Lower leg skin (tissue), 4 donors: ENCODE data around the gene PBXIP1. TPM values are rescaled to one million over a fixed set of nuclear protein-coding genes. Genes with fewer than 3 reads are reported as not detected.

ENCODE experiments used
- DNase-seq, 2 donors: peaks; one replicate each; pipeline ENCODE4 v3.0.0-alpha.2; 2019; ENCODE audit warnings: low spot score in 2 of 2
- H3K4me3 ChIP-seq: fragments of 200-600 bp; sonication (generic); 2 replicates; pipeline ENCODE4 v1.5.1; 2017; ENCODE audit warnings: mild to moderate bottlenecking, low read depth; ENCODE audit not compliant: poor library complexity, severe bottlenecking
- CTCF ChIP-seq, 3 donors: fragments of 450-650 bp; IDR thresholded peaks; one replicate each; pipeline ENCODE4 v1.5.1; 2016; ENCODE audit warnings: antibody characterized with exemption in 3 of 3, mild to moderate bottlenecking in 3 of 3, moderate library complexity in 2 of 3
- POLR2A ChIP-seq, 2 donors: fragments of 450-650 bp; IDR thresholded peaks; one replicate each; pipeline ENCODE4 v1.6.1; 2016 to 2017; ENCODE audit warnings: antibody characterized with exemption in 2 of 2, mild to moderate bottlenecking in 1 of 2, moderate library complexity in 1 of 2
- WGBS, 2 donors: methylation state at CpG; one replicate each; pipeline ENCODE4 v1.1.5; 2018; 5-methylcytosine and 5-hydroxymethylcytosine counted together
- intact Hi-C: fragments of 100-400 bp; cut with DNase I; formaldehyde crosslinking; loops from one replicate; pipeline ENCODE4 v1.15.0; 2023; ENCODE audit warnings: low total_unique reads
- total RNA-seq, 4 donors: library from RNA; depleted of rRNA; stranded (reverse); fragments of >200 nt; gene quantifications; one replicate each; pipeline ENCODE4 v1.1.0, GENCODE V29; 2016

The PBXIP1 gene
- total RNA-seq, 4 donors from 2014 or later, result 52.1 to 84.1 (median 63.7) TPM

GRCh38 chr1:154938604-154939399 lies 17.1 kb downstream of the PBXIP1 start:
- WGBS, 2 donors, result 88 to 90% methylated on average over 7 of the region's 7 CpGs
- intact Hi-C loops, result no loop called here
- H3K4me3 ChIP-seq, result no peak overlapping the region
- TF ChIP-seq CTCF (IDR thresholded peaks at IDR 0.05) (no peak), POLR2A (IDR thresholded peaks at IDR 0.05) (no peak)
- no peak for DNase-seq

- WGBS, 2 donors, result 63 to 74% methylated on average over 8 of the region's 8 CpGs
- TF ChIP-seq POLR2A (IDR thresholded peaks at IDR 0.05) (no peak), CTCF (IDR thresholded peaks at IDR 0.05) (no peak)
- H3K4me3 ChIP-seq, result no peak overlapping the region
- DNase-seq, result no peak
- intact Hi-C loops, result no loop called here
Measured at GRCh38 chr1:154937988-154938386, 17.9 kb downstream of the PBXIP1 start.

GRCh38 chr1:154937085-154937987 lies 18.6 kb downstream of the PBXIP1 start:
- H3K4me3 ChIP-seq, result peak overlapping the region; percentile 42
- DNase-seq, result peak; percentile 85 to 98
- intact Hi-C loops, result no loop called here
- WGBS, 2 donors, result 0% methylated on average over 32 to 36 of the region's 36 CpGs
- TF ChIP-seq POLR2A (IDR thresholded peaks at IDR 0.05), result no peak
- no peak for TF ChIP-seq CTCF (IDR thresholded peaks at IDR 0.05)

- WGBS, 2 donors, result 0 to 1% methylated on average over 43 to 45 of the region's 45 CpGs
- H3K4me3 ChIP-seq, result peak within 1 kb of the TSS; percentile 67
- DNase-seq, result peak; percentile 95 to 99
- intact Hi-C loops, result no loop called here
- no peak for TF ChIP-seq POLR2A (IDR thresholded peaks at IDR 0.05)
- peak in 1 of 3 donors; percentile 29 for TF ChIP-seq CTCF (IDR thresholded peaks at IDR 0.05)
Measured at GRCh38 chr1:154936555-154937084, 19.3 kb downstream of the PBXIP1 start, which contains the start of gene PMVK. TSS of gene PMVK (minus strand) at chr1:154936719. CDS start at chr1:154936685, 34 bp downstream.

- intact Hi-C loops, result no loop called here
- TF ChIP-seq CTCF (IDR thresholded peaks at IDR 0.05), result no peak
- no peak for TF ChIP-seq POLR2A (IDR thresholded peaks at IDR 0.05)
- H3K4me3 ChIP-seq, result peak overlapping the region; percentile 67
- no peak for DNase-seq
- 22 to 32% methylated on average over 27 of the region's 27 CpGs for WGBS, 2 donors
Measured at GRCh38 chr1:154935749-154936554, 19.9 kb downstream of the PBXIP1 start.
